SW 1271 (cell line): ENCODE results near the gene OR6C74.

Experiments
- DNase-seq, 2 experiments: peaks; one replicate each; lab custom pipeline; 2025; lab: John Stamatoyannopoulos, UW

OR6C74 gene

GRCh38 chr12:55244309-55244708 is at the start of gene OR6C74:
OR6C74 (plus strand) TSS chr12:55244609; CDS start chr12:55247288, 2,679 bp downstream.
- no peak for DNase-seq

GRCh38 chr12:55220725-55221124 is 23.7 kb upstream of the OR6C74 start, which contains the start of gene OR10A7:
OR10A7 (plus strand) TSS chr12:55221025; CDS start chr12:55221025, 0 bp downstream.
- no peak for DNase-seq

GRCh38 chr12:55226523-55226922 is 17.9 kb upstream of the OR6C74 start:
- no peak for DNase-seq

- DNase-seq: no peak
Observed at GRCh38 chr12:55227643-55228042, 16.8 kb upstream of the OR6C74 start.

GRCh38 chr12:55246159-55246558 is 1.8 kb downstream of the OR6C74 start:
- DNase-seq: no peak

- DNase-seq: no peak
Observed at GRCh38 chr12:55250944-55251343, 6.5 kb downstream of the OR6C74 start.

- DNase-seq: no peak
Observed at GRCh38 chr12:55253281-55253680, 8.9 kb downstream of the OR6C74 start.

- no peak for DNase-seq
Observed at GRCh38 chr12:55256831-55257230, 12.4 kb downstream of the OR6C74 start.

GRCh38 chr12:55258303-55258702 is 13.9 kb downstream of the OR6C74 start:
- no peak for DNase-seq

GRCh38 chr12:55280991-55281390 is 36.6 kb downstream of the OR6C74 start:
- no peak for DNase-seq

GRCh38 chr12:55289999-55290398 is 45.6 kb downstream of the OR6C74 start:
- no peak for DNase-seq
